ENCODE results near the gene SCUBE1.

SCUBE1 gene

GRCh38 chr22:43319661-43320486, 23.3 kb downstream of the SCUBE1 start:
- no peak overlapping the region for H3K4me3 ChIP-seq (replicated peaks; ENCODE audit: low read depth, low read length)
- no peak for DNase-seq (ENCODE audit: low read depth)
- TF ChIP-seq, protein P1, sequence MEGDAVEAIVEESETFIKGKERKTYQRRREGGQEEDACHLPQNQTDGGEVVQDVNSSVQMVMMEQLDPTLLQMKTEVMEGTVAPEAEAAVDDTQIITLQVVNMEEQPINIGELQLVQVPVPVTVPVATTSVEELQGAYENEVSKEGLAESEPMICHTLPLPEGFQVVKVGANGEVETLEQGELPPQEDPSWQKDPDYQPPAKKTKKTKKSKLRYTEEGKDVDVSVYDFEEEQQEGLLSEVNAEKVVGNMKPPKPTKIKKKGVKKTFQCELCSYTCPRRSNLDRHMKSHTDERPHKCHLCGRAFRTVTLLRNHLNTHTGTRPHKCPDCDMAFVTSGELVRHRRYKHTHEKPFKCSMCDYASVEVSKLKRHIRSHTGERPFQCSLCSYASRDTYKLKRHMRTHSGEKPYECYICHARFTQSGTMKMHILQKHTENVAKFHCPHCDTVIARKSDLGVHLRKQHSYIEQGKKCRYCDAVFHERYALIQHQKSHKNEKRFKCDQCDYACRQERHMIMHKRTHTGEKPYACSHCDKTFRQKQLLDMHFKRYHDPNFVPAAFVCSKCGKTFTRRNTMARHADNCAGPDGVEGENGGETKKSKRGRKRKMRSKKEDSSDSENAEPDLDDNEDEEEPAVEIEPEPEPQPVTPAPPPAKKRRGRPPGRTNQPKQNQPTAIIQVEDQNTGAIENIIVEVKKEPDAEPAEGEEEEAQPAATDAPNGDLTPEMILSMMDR (IDR thresholded peaks at IDR 0.05; ENCODE audit: low read length, missing control alignments): no peak

GRCh38 chr22:43317239-43317638, 25.9 kb downstream of the SCUBE1 start:
- DNase-seq (ENCODE audit: low read depth): no peak
- TF ChIP-seq, protein P1 (IDR thresholded peaks at IDR 0.05; ENCODE audit: low read length, missing control alignments): no peak
- H3K4me3 ChIP-seq (replicated peaks; ENCODE audit: low read depth, low read length): no peak overlapping the region

DNA sequence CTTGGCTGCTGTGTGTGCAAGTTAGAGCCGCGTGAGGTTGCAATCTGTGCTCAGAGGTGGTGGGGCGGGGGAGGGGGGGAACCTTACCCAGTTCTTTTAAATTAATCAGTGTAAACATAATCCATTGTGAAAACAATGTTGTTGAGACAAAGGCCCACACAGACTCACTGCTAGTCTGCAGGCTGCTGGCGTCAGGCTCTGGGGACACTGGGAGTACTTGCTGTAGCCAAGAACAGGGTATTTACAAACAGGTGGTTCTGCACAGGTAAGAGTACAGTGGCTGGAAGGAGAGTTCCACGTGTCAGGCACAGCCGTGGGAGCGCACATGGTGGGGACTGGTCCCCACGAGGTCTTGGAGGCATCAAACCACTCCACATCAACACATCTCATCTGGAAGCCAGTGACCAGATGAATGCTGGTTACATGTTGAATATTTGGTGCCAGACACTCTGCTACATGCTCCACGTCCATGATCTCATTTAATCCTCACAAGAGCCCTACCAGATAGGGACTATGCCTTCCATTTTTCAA, 27.4 kb downstream of the SCUBE1 start:
- H3K4me3 ChIP-seq (replicated peaks; ENCODE audit: low read depth, low read length): no peak overlapping the region
- no peak for DNase-seq (ENCODE audit: low read depth)
- TF ChIP-seq, protein P1 (IDR thresholded peaks at IDR 0.05; ENCODE audit: low read length, missing control alignments): no peak

DNA sequence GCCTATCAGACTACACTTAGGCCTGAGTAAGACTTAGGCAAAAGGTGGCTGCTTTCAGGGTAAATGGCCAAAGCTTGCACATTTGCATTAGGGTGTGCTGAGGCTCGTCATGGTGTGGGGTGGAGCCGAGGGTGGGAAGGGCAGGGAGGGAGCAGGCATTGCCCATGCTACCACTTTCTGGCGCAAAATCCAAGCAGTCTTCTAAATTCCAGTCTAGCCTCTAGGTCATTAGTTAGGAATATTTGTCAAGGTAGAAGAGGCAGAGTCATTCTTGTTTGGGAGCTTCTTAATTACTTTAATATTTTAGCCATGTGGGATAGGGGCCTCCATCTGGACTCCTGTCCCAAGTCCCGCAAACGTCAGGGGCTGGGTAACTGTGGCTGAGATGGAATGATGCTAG, 28.6 kb downstream of the SCUBE1 start:
- TF ChIP-seq, protein P1 (IDR thresholded peaks at IDR 0.05; ENCODE audit: low read length, missing control alignments): no peak
- H3K4me3 ChIP-seq (replicated peaks; ENCODE audit: low read depth, low read length): no peak overlapping the region
- no peak for DNase-seq (ENCODE audit: low read depth)

DNA sequence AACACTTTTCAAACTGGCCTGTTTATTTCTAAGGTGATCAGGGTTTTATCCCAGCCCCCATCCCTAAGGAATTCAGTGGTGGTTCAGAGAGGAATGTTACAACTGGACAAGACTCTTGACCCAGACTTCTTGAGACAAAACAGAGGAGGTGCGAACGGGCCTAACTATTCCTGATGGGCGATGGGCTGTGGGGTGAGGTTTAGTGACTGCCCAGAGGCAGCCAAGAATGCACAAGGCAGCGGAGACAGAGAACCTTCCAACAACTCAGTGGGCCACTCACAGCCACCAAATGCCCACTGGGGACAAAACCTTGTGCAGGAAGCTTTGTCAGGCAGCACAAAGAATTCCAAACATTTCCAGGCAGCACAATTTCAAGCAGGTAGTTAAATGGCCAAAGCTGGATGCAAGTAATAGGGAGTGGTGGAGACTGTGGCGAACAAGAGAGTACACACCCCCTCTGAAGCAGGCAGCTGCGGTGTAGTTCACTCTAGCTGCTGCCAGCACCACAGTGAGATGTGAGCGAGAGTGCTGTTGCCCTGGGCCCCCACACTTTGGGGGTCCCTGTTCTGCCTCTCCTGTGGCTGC, 29.2 kb downstream of the SCUBE1 start:
- TF ChIP-seq, protein P1 (IDR thresholded peaks at IDR 0.05; ENCODE audit: low read length, missing control alignments): no peak
- H3K4me3 ChIP-seq (replicated peaks; ENCODE audit: low read depth, low read length): no peak overlapping the region
- DNase-seq (ENCODE audit: low read depth): no peak

- DNase-seq (ENCODE audit: low read depth): no peak
- TF ChIP-seq, protein P1 (IDR thresholded peaks at IDR 0.05; ENCODE audit: low read length, missing control alignments): no peak
- no peak overlapping the region for H3K4me3 ChIP-seq (replicated peaks; ENCODE audit: low read depth, low read length)
Measured at GRCh38 chr22:43313244-43313889, 29.8 kb downstream of the SCUBE1 start.

Data from fibroblast of pulmonary artery (primary cell).